ENCODE measurements around the gene PLAAT4. TPM values are rescaled to one million over a fixed set of nuclear protein-coding genes. Genes with fewer than 3 reads are reported as not detected.
A peak's percentile ranks its signal among the peaks of the same experiment; 100 is the strongest.

PLAAT4 gene
- total and polyA plus RNA-seq, 2 experiments from 2014 or later: 7.9 to 13.7 TPM

- Histone ChIP-seq H3K79me2 (no peaks in the 10 kb centered on the region), H3K27ac (no peak overlapping the region), H3K4me2 (no peak overlapping the region), H4K20me1 (ENCODE audit: insufficient read depth, poor library complexity, severe bottlenecking) (no peaks in the 10 kb centered on the region), H3K36me3 (replicated peaks; ENCODE audit: insufficient read depth, low read depth) (no peaks in the 10 kb centered on the region), H3K9me2 (replicated peaks; ENCODE audit: insufficient read depth) (no peaks in the 10 kb centered on the region), H3K9me3 (ENCODE audit: low read depth) (no peaks in the 10 kb centered on the region), H3K4me1 (ENCODE audit: insufficient read depth) (peaks cover 32% of the 10 kb centered on the region), H3K4me3 (no peak overlapping the region), H3K27me3 (no peaks in the 10 kb centered on the region), H2AFZ (no peak overlapping the region)
- WGBS (ENCODE audit: low lambda C conversion rate, missing lambda C conversion rate): 96% methylated on average over 3 of the region's 3 CpGs
- no peak for TF ChIP-seq EZH2 (IDR thresholded peaks at IDR 0.05; ENCODE audit: borderline replicate concordance)
- TF ChIP-seq EZH2phosphoT487 (IDR thresholded peaks at IDR 0.05; ENCODE audit: low read depth, severe bottlenecking, unreplicated experiment): no peak
- no peak for TF ChIP-seq CTCF (IDR thresholded peaks at IDR 0.05; ENCODE audit: poor library complexity)
- no peak for DNase-seq (ENCODE audit: low spot score)
These were observed 33.0 kb downstream of the PLAAT4 start for GRCh38 chr11:63569570-63569969.

GRCh38 chr11:63572026-63572688 lies 35.5 kb downstream of the PLAAT4 start:
- no peak overlapping the region for H3K4me2 ChIP-seq
- no peak overlapping the region for H3K27ac ChIP-seq
- H3K4me3 ChIP-seq: no peak overlapping the region
- no peak for DNase-seq (ENCODE audit: low spot score)
- H3K36me3 ChIP-seq (replicated peaks; ENCODE audit: insufficient read depth, low read depth): no peaks in the 10 kb centered on the region
- no peaks in the 10 kb centered on the region for H3K9me2 ChIP-seq (replicated peaks; ENCODE audit: insufficient read depth)
- no peak for TF ChIP-seq EZH2 (IDR thresholded peaks at IDR 0.05; ENCODE audit: borderline replicate concordance)
- TF ChIP-seq EZH2phosphoT487 (IDR thresholded peaks at IDR 0.05; ENCODE audit: low read depth, severe bottlenecking, unreplicated experiment): no peak
- TF ChIP-seq CTCF (IDR thresholded peaks at IDR 0.05; ENCODE audit: poor library complexity): no peak
- H3K4me1 ChIP-seq (ENCODE audit: insufficient read depth): peaks cover 29% of the 10 kb centered on the region
- H3K9me3 ChIP-seq (ENCODE audit: low read depth): no peaks in the 10 kb centered on the region
- no peak overlapping the region for H2AFZ ChIP-seq
- no peaks in the 10 kb centered on the region for H3K27me3 ChIP-seq
- no peaks in the 10 kb centered on the region for H3K79me2 ChIP-seq
- 88% methylated on average over 2 of the region's 3 CpGs for WGBS (ENCODE audit: low lambda C conversion rate, missing lambda C conversion rate)
- no peaks in the 10 kb centered on the region for H4K20me1 ChIP-seq (ENCODE audit: insufficient read depth, poor library complexity, severe bottlenecking)

- Histone ChIP-seq H2AFZ (peak overlapping the region; percentile 49), H3K27ac (peak overlapping the region; percentile 92), H3K4me1 (ENCODE audit: insufficient read depth) (peaks cover 18% of the 10 kb centered on the region), H3K9me2 (replicated peaks; ENCODE audit: insufficient read depth) (no peaks in the 10 kb centered on the region), H3K4me2 (peak overlapping the region; percentile 68), H3K4me3 (no peak overlapping the region), H3K79me2 (no peaks in the 10 kb centered on the region), H3K9me3 (ENCODE audit: low read depth) (no peaks in the 10 kb centered on the region), H3K36me3 (replicated peaks; ENCODE audit: insufficient read depth, low read depth) (no peaks in the 10 kb centered on the region), H4K20me1 (ENCODE audit: insufficient read depth, poor library complexity, severe bottlenecking) (no peaks in the 10 kb centered on the region), H3K27me3 (no peaks in the 10 kb centered on the region)
- 51% methylated on average over 15 of the region's 15 CpGs for WGBS (ENCODE audit: low lambda C conversion rate, missing lambda C conversion rate)
- TF ChIP-seq EZH2 (IDR thresholded peaks at IDR 0.05; ENCODE audit: borderline replicate concordance) (no peak), CTCF (IDR thresholded peaks at IDR 0.05; ENCODE audit: poor library complexity) (no peak), EZH2phosphoT487 (IDR thresholded peaks at IDR 0.05; ENCODE audit: low read depth, severe bottlenecking, unreplicated experiment) (no peak)
- peak; percentile 87 for DNase-seq (ENCODE audit: low spot score)
These were observed 37.6 kb downstream of the PLAAT4 start for GRCh38 chr11:63573881-63574855.

Measured in hepatocyte (in vitro differentiated cells).